Measurements from ENCODE around the gene RAB20.

Gene RAB20

GRCh38 chr13:110553417-110553816, 8.1 kb downstream of the RAB20 start:
- no peak overlapping the region for H3K4me3 ChIP-seq (ENCODE audit: low read length, poor library complexity, severe bottlenecking)
- no peaks in the 10 kb centered on the region for H3K27me3 ChIP-seq (ENCODE audit: insufficient read depth, low read length, poor library complexity, severe bottlenecking)
- peaks cover 4% of the 10 kb centered on the region for H3K4me1 ChIP-seq (ENCODE audit: insufficient read depth, low read length, poor library complexity, severe bottlenecking)
- no peaks in the 10 kb centered on the region for H3K9me2 ChIP-seq (replicated peaks; ENCODE audit: low read depth, low read length)
- no peak overlapping the region for H2AFZ ChIP-seq (ENCODE audit: low read length)
- TF ChIP-seq CTCF (conservative IDR thresholded peaks at IDR 0.05; ENCODE audit: low read length), result no peak
- TF ChIP-seq EZH2phosphoT487 (IDR thresholded peaks at IDR 0.05; ENCODE audit: borderline replicate concordance), result no peak
- no peak overlapping the region for H3K4me2 ChIP-seq (ENCODE audit: low read depth, low read length, poor library complexity, severe bottlenecking)
- H3F3A ChIP-seq (ENCODE audit: low read depth), result no peaks in the 10 kb centered on the region
- H3K9ac ChIP-seq (ENCODE audit: low read depth, low read length, poor library complexity, severe bottlenecking), result no peak overlapping the region
- H3K36me3 ChIP-seq (ENCODE audit: insufficient read depth, low read length), result no peaks in the 10 kb centered on the region
- no peaks in the 10 kb centered on the region for H4K20me1 ChIP-seq (ENCODE audit: insufficient read depth, low read length, poor library complexity, severe bottlenecking)
- H3K79me2 ChIP-seq (ENCODE audit: insufficient read depth, low read length), result peaks cover 89% of the 10 kb centered on the region
- H3K9me3 ChIP-seq (ENCODE audit: insufficient read depth, low read depth, low read length), result 0 out of 2 replicates have a peak, but pooled peaks cover 6% of the 10 kb centered on the region

GRCh38 chr13:110552767-110553166, 8.8 kb downstream of the RAB20 start:
- no peaks in the 10 kb centered on the region for H3F3A ChIP-seq (ENCODE audit: low read depth)
- TF ChIP-seq EZH2phosphoT487 (IDR thresholded peaks at IDR 0.05; ENCODE audit: borderline replicate concordance), result no peak
- no peak for TF ChIP-seq CTCF (conservative IDR thresholded peaks at IDR 0.05; ENCODE audit: low read length)
- H2AFZ ChIP-seq (ENCODE audit: low read length), result no peak overlapping the region
- H3K79me2 ChIP-seq (ENCODE audit: insufficient read depth, low read length), result peaks cover 89% of the 10 kb centered on the region
- peaks cover 2% of the 10 kb centered on the region; the same call in 1 of the 2 replicates for H3K36me3 ChIP-seq (ENCODE audit: insufficient read depth, low read length)
- H3K27me3 ChIP-seq (ENCODE audit: insufficient read depth, low read length, poor library complexity, severe bottlenecking), result no peaks in the 10 kb centered on the region
- no peak overlapping the region for H3K4me2 ChIP-seq (ENCODE audit: low read depth, low read length, poor library complexity, severe bottlenecking)
- H3K9me3 ChIP-seq (ENCODE audit: insufficient read depth, low read depth, low read length), result 0 out of 2 replicates have a peak, but pooled peaks cover 6% of the 10 kb centered on the region
- no peaks in the 10 kb centered on the region for H3K9me2 ChIP-seq (replicated peaks; ENCODE audit: low read depth, low read length)
- H3K9ac ChIP-seq (ENCODE audit: low read depth, low read length, poor library complexity, severe bottlenecking), result no peak overlapping the region
- H3K4me1 ChIP-seq (ENCODE audit: insufficient read depth, low read length, poor library complexity, severe bottlenecking), result peaks cover 4% of the 10 kb centered on the region
- H3K4me3 ChIP-seq (ENCODE audit: low read length, poor library complexity, severe bottlenecking), result no peak overlapping the region
- no peaks in the 10 kb centered on the region for H4K20me1 ChIP-seq (ENCODE audit: insufficient read depth, low read length, poor library complexity, severe bottlenecking)

GRCh38 chr13:110551284-110551683, 10.2 kb downstream of the RAB20 start:
- Histone ChIP-seq H3K27me3 (ENCODE audit: insufficient read depth, low read length, poor library complexity, severe bottlenecking) (no peaks in the 10 kb centered on the region), H3K4me2 (ENCODE audit: low read depth, low read length, poor library complexity, severe bottlenecking) (peak overlapping the region; percentile 15), H3K9me2 (replicated peaks; ENCODE audit: low read depth, low read length) (no peaks in the 10 kb centered on the region), H3K9me3 (ENCODE audit: insufficient read depth, low read depth, low read length) (no peaks in the 10 kb centered on the region), H3K4me1 (ENCODE audit: insufficient read depth, low read length, poor library complexity, severe bottlenecking) (peaks cover 4% of the 10 kb centered on the region), H3K79me2 (ENCODE audit: insufficient read depth, low read length) (peaks cover 84% of the 10 kb centered on the region), H3K36me3 (ENCODE audit: insufficient read depth, low read length) (peaks cover 12% of the 10 kb centered on the region; the same call in 1 of the 2 replicates), H4K20me1 (ENCODE audit: insufficient read depth, low read length, poor library complexity, severe bottlenecking) (no peaks in the 10 kb centered on the region), H3K9ac (ENCODE audit: low read depth, low read length, poor library complexity, severe bottlenecking) (no peak overlapping the region), H2AFZ (ENCODE audit: low read length) (no peak overlapping the region), H3F3A (ENCODE audit: low read depth) (no peaks in the 10 kb centered on the region), H3K4me3 (ENCODE audit: low read length, poor library complexity, severe bottlenecking) (no peak overlapping the region)
- TF ChIP-seq EZH2phosphoT487 (IDR thresholded peaks at IDR 0.05; ENCODE audit: borderline replicate concordance) (no peak), CTCF (conservative IDR thresholded peaks at IDR 0.05; ENCODE audit: low read length) (no peak)
